HUES64 (cell line): Measurements from ENCODE around the gene FMNL2.
"Not testable (repeated sequence)": the region's sequence is repeated elsewhere in the genome, so short reads cannot be mapped to it uniquely, and the experiment has no call there.

ENCODE experiments used
- H3K27ac ChIP-seq: 2 replicates; pipeline ENCODE4 v1.7.0; 2013; ENCODE audit warnings: low read depth, low read length, inconsistent platforms
- H3K27me3 ChIP-seq: 2 replicates; pipeline ENCODE4 v1.6.1; 2013; ENCODE audit warnings: mild to moderate bottlenecking, low read length; ENCODE audit not compliant: insufficient read depth
- H3K36me3 ChIP-seq: 2 replicates; pipeline ENCODE4 v1.6.1; 2013; ENCODE audit warnings: mild to moderate bottlenecking, low read length; ENCODE audit not compliant: insufficient read depth
- H3K4me1 ChIP-seq: 2 replicates; pipeline ENCODE4 v1.6.1; 2013; ENCODE audit warnings: mild to moderate bottlenecking, low read length, moderate library complexity; ENCODE audit not compliant: insufficient read depth
- H3K4me3 ChIP-seq: 2 replicates; pipeline ENCODE4 v1.5.1; 2013; ENCODE audit warnings: mild to moderate bottlenecking, low read length, moderate library complexity
- H3K9ac ChIP-seq: 2 replicates; pipeline ENCODE4 v1.6.1; 2013; ENCODE audit warnings: mild to moderate bottlenecking, low read depth, low read length
- H3K9me3 ChIP-seq: 2 replicates; pipeline ENCODE4 v1.6.1; 2013; ENCODE audit warnings: low read depth, low read length; ENCODE audit not compliant: insufficient read depth
- WGBS: fragments of 150-250, 120-280 bp; methylation state at CpG from one replicate; pipeline ENCODE4 v1.1.7; 2013; ENCODE audit warnings: missing lambda C conversion rate; 5-methylcytosine and 5-hydroxymethylcytosine counted together

Gene FMNL2

DNA sequence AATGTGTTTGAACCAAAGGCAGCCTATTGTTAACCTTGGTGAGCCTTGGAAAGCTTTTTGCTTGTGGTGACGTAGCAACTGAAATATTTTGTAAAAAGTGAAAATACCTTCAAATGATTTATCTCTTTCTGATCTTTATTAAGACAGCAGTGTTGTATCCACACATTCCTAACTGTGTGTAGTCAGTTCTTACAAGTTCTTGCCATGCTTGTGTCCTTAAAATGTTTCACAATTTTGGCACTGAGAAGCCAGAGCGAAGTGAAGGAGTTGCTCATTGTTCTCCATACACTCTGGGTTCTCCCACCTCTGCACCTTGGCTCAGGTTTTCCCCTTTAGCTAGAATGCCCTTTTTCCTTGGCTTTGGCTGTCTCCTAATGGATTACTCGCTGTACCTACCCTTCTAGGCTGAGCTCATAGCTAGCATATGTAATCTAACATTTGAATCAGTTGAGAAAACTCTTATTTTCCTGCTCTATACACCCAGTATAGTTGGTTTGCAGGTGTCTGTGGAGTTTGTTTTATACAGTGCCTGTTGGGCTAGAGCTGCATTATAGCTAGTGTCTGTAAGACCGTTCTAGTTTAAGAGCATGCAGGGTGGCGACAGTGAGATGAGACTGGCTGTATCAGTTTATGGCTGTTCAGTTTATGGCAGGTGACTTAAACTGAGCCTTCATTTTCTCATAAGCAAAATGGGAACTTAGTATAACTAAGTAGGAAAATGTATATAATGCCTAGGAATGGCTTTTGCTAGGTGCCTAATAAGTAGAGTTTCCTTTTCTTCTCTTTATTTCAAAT is 45.5 kb downstream of the FMNL2 start:
- H3K36me3 ChIP-seq = no peaks in the 10 kb centered on the region
- H3K9ac ChIP-seq = no peak overlapping the region
- no peaks in the 10 kb centered on the region for H3K9me3 ChIP-seq
- H3K4me3 ChIP-seq = no peak overlapping the region
- no peaks in the 10 kb centered on the region for H3K27me3 ChIP-seq
- H3K4me1 ChIP-seq = peaks cover 21% of the 10 kb centered on the region
- no peak overlapping the region for H3K27ac ChIP-seq
- WGBS = 78% methylated on average over 5 of the region's 5 CpGs

GRCh38 chr2:152383702-152384101 is 48.7 kb downstream of the FMNL2 start:
- Histone ChIP-seq H3K9me3 (no peaks in the 10 kb centered on the region), H3K27ac (no peak overlapping the region), H3K4me1 (peaks cover 40% of the 10 kb centered on the region), H3K9ac (no peak overlapping the region), H3K27me3 (no peaks in the 10 kb centered on the region), H3K4me3 (no peak overlapping the region), H3K36me3 (no peaks in the 10 kb centered on the region)

DNA sequence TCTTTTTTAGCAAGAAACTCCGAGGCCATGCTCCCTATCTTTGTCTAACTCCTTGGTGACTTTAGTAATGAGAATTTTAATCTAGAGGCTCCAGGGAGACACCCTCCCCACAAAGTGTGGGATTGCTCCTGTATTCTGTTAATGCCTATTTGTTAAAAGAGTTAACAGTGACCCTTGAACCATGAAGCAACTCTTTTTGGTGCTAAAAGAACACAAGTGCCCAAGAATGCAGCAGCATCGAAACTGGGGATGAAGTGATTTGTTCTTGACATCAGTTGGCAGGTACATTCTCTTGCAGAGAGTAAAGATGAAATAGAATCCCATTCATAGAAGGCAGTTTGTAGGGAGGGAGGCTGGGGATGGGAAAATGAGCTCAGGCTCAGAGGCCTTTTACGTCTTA is 50.0 kb downstream of the FMNL2 start:
- 93% methylated on average over 1 of the region's 3 CpGs for WGBS
- H3K27ac ChIP-seq = no peak overlapping the region
- H3K4me3 ChIP-seq = no peak overlapping the region

DNA sequence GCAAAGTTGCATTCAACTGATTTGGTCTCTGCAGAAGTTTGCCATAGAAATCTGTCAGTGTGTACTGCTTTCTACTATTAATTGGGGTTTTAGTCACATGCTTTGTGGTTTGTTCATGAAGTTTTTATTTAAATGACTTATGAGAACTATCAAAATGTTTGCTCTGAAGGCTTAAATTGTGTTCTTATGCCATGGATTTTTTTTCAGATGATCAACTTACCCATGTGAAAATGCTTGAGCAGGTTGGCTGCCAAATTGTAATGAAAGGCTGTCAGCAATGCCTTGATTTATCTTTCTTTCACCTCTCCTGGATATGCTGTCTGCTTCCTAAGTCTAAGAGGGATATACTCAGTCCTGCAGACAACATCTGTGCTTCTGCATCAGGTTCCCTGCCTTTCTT is 50.7 kb downstream of the FMNL2 start:
- Histone ChIP-seq H3K4me3 (no peak overlapping the region), H3K9me3 (no peaks in the 10 kb centered on the region), H3K9ac (no peak overlapping the region), H3K36me3 (no peaks in the 10 kb centered on the region), H3K27me3 (no peaks in the 10 kb centered on the region), H3K4me1 (peaks cover 40% of the 10 kb centered on the region), H3K27ac (no peak overlapping the region)

More for the DNA sequence above, 50.0 kb downstream of the FMNL2 start:
- H3K9me3 ChIP-seq = no peaks in the 10 kb centered on the region
- no peaks in the 10 kb centered on the region for H3K36me3 ChIP-seq
- H3K27me3 ChIP-seq = no peaks in the 10 kb centered on the region
- no peak overlapping the region for H3K9ac ChIP-seq
- peaks cover 40% of the 10 kb centered on the region for H3K4me1 ChIP-seq

DNA sequence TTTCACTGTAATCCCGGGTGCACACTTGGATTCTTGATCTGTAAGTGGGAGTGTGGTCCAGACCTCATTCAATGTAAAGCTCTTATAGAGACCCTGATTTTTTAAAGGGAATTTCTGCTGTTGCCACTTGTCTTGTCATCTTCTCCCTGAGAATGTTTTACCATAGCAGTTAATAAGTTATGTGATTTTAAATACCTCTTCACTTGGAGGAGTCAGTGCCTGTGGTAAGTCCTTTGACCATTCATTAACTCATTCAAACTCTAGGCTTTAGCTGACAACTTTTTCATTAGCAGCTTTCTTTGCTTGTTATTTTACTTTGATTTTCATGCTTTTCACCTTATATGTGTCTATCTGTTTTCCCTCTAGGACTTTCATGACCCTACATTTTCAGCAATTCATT is 51.3 kb downstream of the FMNL2 start:
- Histone ChIP-seq H3K4me1 (peaks cover 37% of the 10 kb centered on the region), H3K27me3 (no peaks in the 10 kb centered on the region), H3K9ac (no peak overlapping the region), H3K36me3 (no peaks in the 10 kb centered on the region), H3K27ac (no peak overlapping the region), H3K4me3 (no peak overlapping the region), H3K9me3 (no peaks in the 10 kb centered on the region)
- 90% methylated on average over 1 of the region's 1 CpG for WGBS

DNA sequence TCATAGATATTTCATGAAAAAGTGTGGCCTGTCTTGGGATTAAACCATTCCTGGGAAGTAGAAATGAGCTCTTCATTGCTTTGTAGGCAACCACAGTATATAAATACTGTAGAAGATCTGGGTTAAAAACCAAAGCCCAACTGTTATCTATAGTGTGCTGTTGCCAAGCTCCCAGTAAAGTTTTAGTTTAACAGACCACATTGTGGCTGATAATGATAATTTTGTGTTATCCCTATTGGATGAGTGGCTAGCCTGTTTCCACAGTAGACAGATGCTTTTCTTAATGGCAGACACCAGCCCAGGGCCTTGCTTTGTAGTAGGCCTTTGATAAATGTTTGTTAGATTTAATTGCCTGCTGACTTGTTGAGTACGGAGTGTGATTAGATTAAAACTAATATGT is 52.1 kb downstream of the FMNL2 start:
- Histone ChIP-seq H3K9me3 (no peaks in the 10 kb centered on the region), H3K27ac (no peak overlapping the region), H3K36me3 (no peaks in the 10 kb centered on the region), H3K9ac (no peak overlapping the region), H3K27me3 (no peaks in the 10 kb centered on the region), H3K4me3 (no peak overlapping the region), H3K4me1 (peaks cover 29% of the 10 kb centered on the region)
- no CpG with 5 or more reads among the region's 1 CpG for WGBS

- H3K36me3 ChIP-seq, H3K9ac ChIP-seq, H3K27ac ChIP-seq, H3K9me3 ChIP-seq, H3K4me3 ChIP-seq, H3K27me3 ChIP-seq: not testable (repeated sequence)
- peaks cover 21% of the 10 kb centered on the region for H3K4me1 ChIP-seq
- 92% methylated on average over 9 of the region's 9 CpGs for WGBS
These were observed 53.3 kb downstream of the FMNL2 start for GRCh38 chr2:152388269-152388668.

- H3K27me3 ChIP-seq = no peaks in the 10 kb centered on the region
- no peak overlapping the region for H3K27ac ChIP-seq
- H3K4me1 ChIP-seq = peaks cover 29% of the 10 kb centered on the region
- no peak overlapping the region for H3K9ac ChIP-seq
- no peaks in the 10 kb centered on the region for H3K9me3 ChIP-seq
- WGBS = 95% methylated on average over 19 of the region's 19 CpGs
- H3K4me3 ChIP-seq = no peak overlapping the region
- H3K36me3 ChIP-seq = no peaks in the 10 kb centered on the region
These were observed 54.5 kb downstream of the FMNL2 start for GRCh38 chr2:152389483-152389882.

GRCh38 chr2:152390837-152391236 is 55.9 kb downstream of the FMNL2 start:
- peaks cover 39% of the 10 kb centered on the region for H3K4me1 ChIP-seq
- H3K9me3 ChIP-seq = no peaks in the 10 kb centered on the region
- H3K36me3 ChIP-seq = no peaks in the 10 kb centered on the region
- H3K27ac ChIP-seq = no peak overlapping the region
- H3K9ac ChIP-seq = no peak overlapping the region
- no peaks in the 10 kb centered on the region for H3K27me3 ChIP-seq
- WGBS = 98% methylated on average over 2 of the region's 2 CpGs
- no peak overlapping the region for H3K4me3 ChIP-seq

DNA sequence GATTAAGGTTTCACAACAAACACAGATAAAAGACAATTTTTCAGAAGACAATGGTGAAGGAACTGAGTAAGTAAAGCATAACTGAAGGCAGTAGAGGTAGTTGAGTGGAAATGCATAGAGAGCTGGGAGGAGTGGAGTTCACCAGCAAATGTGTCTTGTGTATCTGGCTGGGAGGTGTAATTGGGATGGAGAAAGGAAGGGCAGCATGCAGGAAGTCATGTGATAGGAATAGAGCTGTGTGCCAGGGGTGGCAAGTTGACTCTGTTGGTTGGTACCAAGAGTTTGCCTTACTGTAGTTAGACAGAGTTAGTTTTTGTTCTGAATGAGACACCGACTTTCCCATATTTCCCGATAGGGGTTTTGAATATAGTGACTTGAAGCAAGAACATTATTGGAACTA is 56.3 kb downstream of the FMNL2 start:
- Histone ChIP-seq H3K36me3 (no peaks in the 10 kb centered on the region), H3K4me1 (peaks cover 39% of the 10 kb centered on the region), H3K9ac (no peak overlapping the region), H3K4me3 (no peak overlapping the region), H3K27ac (no peak overlapping the region), H3K9me3 (no peaks in the 10 kb centered on the region), H3K27me3 (no peaks in the 10 kb centered on the region)
- WGBS = 100% methylated on average over 2 of the region's 2 CpGs

DNA sequence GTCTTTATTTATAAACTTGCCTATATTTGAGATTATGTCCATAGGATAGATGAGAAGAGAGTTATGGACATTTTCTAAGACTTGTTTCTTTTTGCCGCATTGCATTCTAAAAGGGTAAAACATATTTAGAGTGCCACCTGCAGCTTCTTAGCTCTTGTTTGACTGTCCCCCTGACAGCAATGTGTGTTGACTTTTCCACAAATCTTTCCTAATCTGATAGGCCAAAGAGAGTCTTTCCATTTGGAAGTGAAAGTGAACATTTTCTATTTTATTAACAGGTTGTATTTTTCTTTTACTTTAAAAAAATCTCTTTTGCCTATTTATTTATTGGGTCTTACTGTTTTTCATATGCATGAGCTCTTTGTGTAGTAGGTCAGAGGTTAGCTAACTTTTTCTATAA is 58.4 kb downstream of the FMNL2 start:
- Histone ChIP-seq H3K27me3 (no peaks in the 10 kb centered on the region), H3K9me3 (no peaks in the 10 kb centered on the region), H3K4me1 (peaks cover 37% of the 10 kb centered on the region), H3K9ac (no peak overlapping the region), H3K27ac (no peak overlapping the region), H3K36me3 (no peaks in the 10 kb centered on the region), H3K4me3 (no peak overlapping the region)
- WGBS = 100% methylated on average over 1 of the region's 1 CpG

- H3K4me3 ChIP-seq = no peak overlapping the region
- H3K27me3 ChIP-seq = no peaks in the 10 kb centered on the region
- no peaks in the 10 kb centered on the region for H3K36me3 ChIP-seq
- H3K27ac ChIP-seq = no peak overlapping the region; the same call in 1 of the 2 replicates
- H3K4me1 ChIP-seq = peaks cover 37% of the 10 kb centered on the region
- no peak overlapping the region for H3K9ac ChIP-seq
- no peaks in the 10 kb centered on the region for H3K9me3 ChIP-seq
These were observed 59.4 kb downstream of the FMNL2 start for GRCh38 chr2:152394326-152394725.
